Left ventricle myocardium inferior (tissue), 1 donor: Measurements from ENCODE around the gene GPR18. TPM values are rescaled to one million over a fixed set of nuclear protein-coding genes. Genes with fewer than 3 reads are reported as not detected.
A peak's percentile ranks its signal among the peaks of the same experiment; 100 is the strongest.

Source experiments
- DNase-seq: peaks from one replicate; pipeline ENCODE4 v3.0.0-alpha.2; 2020
- H3K27ac ChIP-seq: fragments of 200-600 bp; replicated peaks from 2 replicates; pipeline ENCODE4 v1.8.0; 2021
- H3K27me3 ChIP-seq: fragments of 200-600 bp; 2 replicates; pipeline ENCODE4 v1.8.0; 2021; ENCODE audit warnings: low read depth
- H3K36me3 ChIP-seq: fragments of 200-600 bp; 2 replicates; pipeline ENCODE4 v1.8.0; 2021
- H3K4me1 ChIP-seq: fragments of 200-600 bp; 2 replicates; pipeline ENCODE4 v1.8.0; 2021
- H3K4me3 ChIP-seq: fragments of 200-600 bp; 2 replicates; pipeline ENCODE4 v1.8.0; 2021; ENCODE audit warnings: mild to moderate bottlenecking, moderate library complexity
- H3K9me3 ChIP-seq: fragments of 200-600 bp; replicated peaks from 2 replicates; pipeline ENCODE4 v1.8.0; 2021
- intact Hi-C: fragments of 100-400 bp; cut with micrococcal nuclease; formaldehyde crosslinking; loops from one replicate; pipeline ENCODE4 v1.11.0; 2022
- long read RNA-seq: library from polyadenylated mRNA; unstranded; transcript quantifications from one replicate; pipeline ENCODE4 v2.0.0, GENCODE V29; 2021
- total RNA-seq: library from RNA; stranded (reverse); fragmentation: NEBNext Ultra II Directional; extraction: Animal tissue kit (Norgen Biotek cat#: 25700); gene quantifications from one replicate; pipeline ENCODE4 v1.2.1, GENCODE V29; 2021
- TF ChIP-seq, protein P1 (sequence below): fragments of 200-600 bp; IDR thresholded peaks from 2 replicates; pipeline ENCODE4 v1.8.0; 2021; ENCODE audit warnings: antibody characterized with exemption, mild to moderate bottlenecking, borderline replicate concordance
- donor health status: DM: no; HTN: yes; CAD: no; lungs with severe emphysema.

The GPR18 gene, protein sequence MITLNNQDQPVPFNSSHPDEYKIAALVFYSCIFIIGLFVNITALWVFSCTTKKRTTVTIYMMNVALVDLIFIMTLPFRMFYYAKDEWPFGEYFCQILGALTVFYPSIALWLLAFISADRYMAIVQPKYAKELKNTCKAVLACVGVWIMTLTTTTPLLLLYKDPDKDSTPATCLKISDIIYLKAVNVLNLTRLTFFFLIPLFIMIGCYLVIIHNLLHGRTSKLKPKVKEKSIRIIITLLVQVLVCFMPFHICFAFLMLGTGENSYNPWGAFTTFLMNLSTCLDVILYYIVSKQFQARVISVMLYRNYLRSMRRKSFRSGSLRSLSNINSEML
- not detected for total RNA-seq
- long read RNA-seq = 0 reads

DNA sequence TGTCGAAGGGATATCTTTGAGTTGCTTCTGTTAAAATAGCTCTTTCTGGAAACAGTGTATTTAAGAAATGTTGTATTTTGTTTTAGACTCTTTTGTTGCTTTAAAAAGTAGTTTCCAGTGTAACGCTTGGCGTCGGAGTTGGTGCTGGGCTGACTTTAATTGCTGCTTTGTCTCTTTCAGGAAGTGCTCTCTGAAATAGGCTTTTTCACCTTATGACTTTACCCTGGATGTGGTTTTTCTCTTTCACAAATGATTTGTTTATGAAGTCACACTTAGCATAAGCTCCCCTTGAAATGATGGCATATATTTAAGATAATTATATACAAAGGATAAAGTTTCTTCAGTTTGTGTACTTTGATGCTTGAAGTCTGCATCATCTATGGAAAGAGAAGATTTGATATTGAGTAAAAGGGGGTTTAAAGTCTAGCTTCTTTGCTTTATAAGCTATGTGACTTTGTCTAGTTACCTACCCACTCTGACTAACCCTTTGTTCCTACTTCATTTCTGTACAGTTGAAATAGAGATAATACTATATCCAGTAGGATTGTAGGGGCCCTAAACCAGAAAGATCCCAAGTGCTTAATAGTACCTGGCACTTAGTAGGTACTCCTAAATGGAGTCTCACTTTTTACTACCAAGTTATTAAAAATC lies at the start of gene GPR18:
Gene GPR18 (minus strand): TSS at position 170 of the 651 bp plus-strand sequence. CDS start 2,507 bp downstream, outside the sequence.
- H3K4me1 ChIP-seq = peaks cover 27% of the 10 kb centered on the region
- H3K4me3 ChIP-seq = no peak within 1 kb of the TSS
- H3K27me3 ChIP-seq = no peaks in the 10 kb centered on the region
- H3K27ac ChIP-seq = no peak within 1 kb of the TSS
- H3K9me3 ChIP-seq = no peaks in the 10 kb centered on the region
- DNase-seq = no peak
- intact Hi-C loops = no loop called here
- TF ChIP-seq, protein P1, sequence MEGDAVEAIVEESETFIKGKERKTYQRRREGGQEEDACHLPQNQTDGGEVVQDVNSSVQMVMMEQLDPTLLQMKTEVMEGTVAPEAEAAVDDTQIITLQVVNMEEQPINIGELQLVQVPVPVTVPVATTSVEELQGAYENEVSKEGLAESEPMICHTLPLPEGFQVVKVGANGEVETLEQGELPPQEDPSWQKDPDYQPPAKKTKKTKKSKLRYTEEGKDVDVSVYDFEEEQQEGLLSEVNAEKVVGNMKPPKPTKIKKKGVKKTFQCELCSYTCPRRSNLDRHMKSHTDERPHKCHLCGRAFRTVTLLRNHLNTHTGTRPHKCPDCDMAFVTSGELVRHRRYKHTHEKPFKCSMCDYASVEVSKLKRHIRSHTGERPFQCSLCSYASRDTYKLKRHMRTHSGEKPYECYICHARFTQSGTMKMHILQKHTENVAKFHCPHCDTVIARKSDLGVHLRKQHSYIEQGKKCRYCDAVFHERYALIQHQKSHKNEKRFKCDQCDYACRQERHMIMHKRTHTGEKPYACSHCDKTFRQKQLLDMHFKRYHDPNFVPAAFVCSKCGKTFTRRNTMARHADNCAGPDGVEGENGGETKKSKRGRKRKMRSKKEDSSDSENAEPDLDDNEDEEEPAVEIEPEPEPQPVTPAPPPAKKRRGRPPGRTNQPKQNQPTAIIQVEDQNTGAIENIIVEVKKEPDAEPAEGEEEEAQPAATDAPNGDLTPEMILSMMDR = no peak
- peaks cover 14% of the 10 kb centered on the region for H3K36me3 ChIP-seq

DNA sequence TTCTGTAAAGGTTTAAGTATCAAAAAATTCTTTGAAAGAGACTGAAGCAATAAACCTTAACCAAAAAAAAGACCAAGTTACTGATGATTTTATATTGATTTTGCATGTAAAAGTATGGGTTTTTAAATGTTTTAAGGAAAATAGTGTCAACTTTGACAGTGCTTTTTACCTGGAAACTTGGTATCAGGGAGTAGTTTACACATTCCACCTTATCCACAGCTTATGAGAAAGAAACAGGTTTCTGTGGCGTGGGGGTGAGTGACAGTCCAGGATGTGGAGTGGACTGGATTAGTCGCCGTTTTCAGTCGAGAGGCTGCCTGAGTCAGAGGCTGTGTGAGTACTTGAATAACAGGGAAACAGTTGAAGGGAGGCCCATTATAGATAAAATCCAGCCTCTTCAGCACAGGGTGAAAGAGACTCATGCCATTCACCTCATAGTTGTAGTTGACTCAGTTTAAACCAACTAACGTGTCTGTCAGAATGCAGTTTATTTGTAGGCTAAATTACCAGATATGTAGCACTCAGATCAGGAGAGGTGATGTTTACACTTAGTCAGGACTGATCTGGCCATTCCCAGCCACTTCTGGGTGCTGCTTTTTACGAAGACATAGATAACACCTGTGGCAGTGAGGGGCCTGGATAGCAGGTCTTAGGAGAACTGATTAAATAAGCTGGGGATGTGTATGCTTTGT lies 49.6 kb upstream of the GPR18 start:
- DNase-seq = no peak
- Histone ChIP-seq H3K9me3 (no peaks in the 10 kb centered on the region), H3K4me1 (peaks cover 28% of the 10 kb centered on the region), H3K4me3 (no peak overlapping the region), H3K27me3 (no peaks in the 10 kb centered on the region), H3K27ac (peak overlapping the region; percentile 25), H3K36me3 (peaks cover 2% of the 10 kb centered on the region)
- intact Hi-C loops = no loop called here
- TF ChIP-seq, protein P1 = no peak

DNA sequence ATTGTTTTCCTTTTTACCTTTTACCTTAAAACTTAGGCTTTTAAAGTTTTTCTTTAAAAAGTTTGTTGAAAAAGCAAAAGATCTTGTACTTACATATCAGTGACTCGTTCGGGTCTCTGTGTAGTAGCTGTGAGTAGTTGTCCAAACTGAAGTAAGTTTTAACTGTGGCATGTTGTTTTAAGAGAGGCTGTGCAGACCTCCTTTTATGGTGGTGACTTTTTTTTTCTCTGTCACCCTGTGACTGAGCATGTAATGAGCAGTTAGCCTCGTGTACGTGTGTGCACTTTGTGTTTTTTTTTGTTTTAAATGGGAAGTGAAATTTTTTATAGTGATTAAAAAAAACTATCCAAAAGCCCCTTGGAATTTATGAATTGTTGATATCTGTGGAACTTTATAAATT lies 49.1 kb upstream of the GPR18 start, which contains the start of gene GPR183:
Gene GPR183 (minus strand): TSS at position 153 of the 400 bp plus-strand sequence. CDS start 11,254 bp downstream, outside the sequence.
- H3K27me3 ChIP-seq = no peaks in the 10 kb centered on the region
- DNase-seq = no peak
- peak within 1 kb of the TSS; percentile 16 for H3K4me3 ChIP-seq
- no peaks in the 10 kb centered on the region for H3K9me3 ChIP-seq
- H3K27ac ChIP-seq = peak within 1 kb of the TSS; percentile 25
- intact Hi-C loops = no loop called here
- H3K36me3 ChIP-seq = peaks cover 2% of the 10 kb centered on the region
- peaks cover 25% of the 10 kb centered on the region for H3K4me1 ChIP-seq
- TF ChIP-seq, protein P1 = no peak

DNA sequence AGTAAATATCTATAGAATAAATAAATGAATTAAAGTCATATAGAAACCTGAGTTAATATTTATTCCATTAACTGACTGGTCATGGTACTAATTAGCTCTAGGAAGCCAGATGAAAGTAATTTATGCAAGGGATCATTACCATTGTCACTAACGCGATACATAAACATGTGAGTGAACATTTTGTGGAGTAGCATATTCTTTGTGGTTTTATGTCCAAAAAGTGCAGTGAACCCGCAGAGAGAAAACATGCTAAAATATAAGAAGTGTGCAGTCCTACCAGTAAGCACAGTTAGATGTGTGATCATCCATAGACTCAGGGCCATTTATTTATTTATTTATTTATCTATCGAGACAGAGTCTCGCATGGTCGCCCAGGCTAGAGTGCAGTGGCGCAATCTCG lies 47.4 kb upstream of the GPR18 start:
- no peak overlapping the region for H3K27ac ChIP-seq
- H3K27me3 ChIP-seq = no peaks in the 10 kb centered on the region
- intact Hi-C loops = no loop called here
- peaks cover 2% of the 10 kb centered on the region for H3K36me3 ChIP-seq
- H3K4me3 ChIP-seq = peak overlapping the region; percentile 16
- H3K4me1 ChIP-seq = peaks cover 18% of the 10 kb centered on the region
- TF ChIP-seq, protein P1 = no peak
- H3K9me3 ChIP-seq = no peaks in the 10 kb centered on the region
- no peak for DNase-seq

DNA sequence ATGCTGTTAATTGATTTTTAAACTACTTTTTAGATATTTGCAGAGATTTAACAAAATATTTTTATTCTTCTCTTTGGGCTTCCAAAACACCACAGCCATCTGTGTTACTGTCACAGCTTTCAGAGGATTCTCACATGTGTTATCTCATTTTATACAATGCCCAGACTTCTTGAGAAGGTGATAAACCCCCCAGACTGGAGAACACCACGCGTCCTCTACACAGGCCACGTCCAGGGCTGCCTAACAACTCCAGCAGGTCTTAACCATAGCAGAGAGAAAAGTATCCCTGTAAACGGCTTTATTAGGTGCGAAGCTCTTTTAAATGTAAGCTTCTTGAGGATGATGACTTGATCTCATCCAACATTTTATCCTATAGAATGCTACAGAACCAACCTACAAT lies 47.0 kb upstream of the GPR18 start:
- Histone ChIP-seq H3K4me1 (peaks cover 18% of the 10 kb centered on the region), H3K27me3 (no peaks in the 10 kb centered on the region), H3K36me3 (peaks cover 2% of the 10 kb centered on the region), H3K4me3 (no peak overlapping the region), H3K27ac (no peak overlapping the region), H3K9me3 (no peaks in the 10 kb centered on the region)
- TF ChIP-seq, protein P1 = no peak
- intact Hi-C loops = no loop called here
- no peak for DNase-seq
